Left renal cortex interstitium (tissue), 4 donors: Measurements from ENCODE around the gene LZTFL1. TPM values are rescaled to one million over a fixed set of nuclear protein-coding genes. Genes with fewer than 3 reads are reported as not detected.
A peak's percentile ranks its signal among the peaks of the same experiment; 100 is the strongest.
"Not testable (repeated sequence)": the region's sequence is repeated elsewhere in the genome, so short reads cannot be mapped to it uniquely, and the experiment has no call there.

Experiments
- DNase-seq, 4 donors: peaks; one replicate each; pipeline ENCODE4 v3.0.0-alpha.2; 2013; ENCODE audit warnings: low read depth in 4 of 4, low spot score in 2 of 4, missing footprints in 1 of 4
- polyA plus RNA-seq, 4 donors: library from polyadenylated mRNA; unstranded; fragments of 120-200 nt; gene quantifications; one replicate each; pipeline ENCODE4 v1.2.1, GENCODE V29; 2013; ENCODE audit not compliant: insufficient read length in 4 of 4

Gene LZTFL1
- polyA plus RNA-seq, 4 donors, result 54.2 to 61.8 (median 58.2) TPM

DNA sequence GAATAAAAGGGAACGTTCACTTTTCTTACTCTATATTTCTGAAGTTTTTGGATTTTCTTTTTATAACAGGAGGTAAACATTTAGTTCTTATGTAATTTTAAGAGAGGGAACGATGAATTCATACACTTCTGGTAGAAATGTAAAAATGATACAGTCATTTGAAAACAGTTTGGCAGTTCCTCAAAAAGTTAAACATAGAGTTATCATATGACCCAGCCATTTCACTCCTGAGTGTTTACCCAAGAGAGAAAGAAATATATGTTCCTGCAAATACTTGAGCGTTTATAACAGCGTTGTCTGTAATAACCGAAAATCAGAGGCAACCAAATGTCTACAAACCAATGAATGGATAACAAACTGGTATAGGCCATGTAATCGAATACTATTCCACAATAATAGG, 23.6 kb upstream of the LZTFL1 start:
- DNase-seq, result no peak

DNA sequence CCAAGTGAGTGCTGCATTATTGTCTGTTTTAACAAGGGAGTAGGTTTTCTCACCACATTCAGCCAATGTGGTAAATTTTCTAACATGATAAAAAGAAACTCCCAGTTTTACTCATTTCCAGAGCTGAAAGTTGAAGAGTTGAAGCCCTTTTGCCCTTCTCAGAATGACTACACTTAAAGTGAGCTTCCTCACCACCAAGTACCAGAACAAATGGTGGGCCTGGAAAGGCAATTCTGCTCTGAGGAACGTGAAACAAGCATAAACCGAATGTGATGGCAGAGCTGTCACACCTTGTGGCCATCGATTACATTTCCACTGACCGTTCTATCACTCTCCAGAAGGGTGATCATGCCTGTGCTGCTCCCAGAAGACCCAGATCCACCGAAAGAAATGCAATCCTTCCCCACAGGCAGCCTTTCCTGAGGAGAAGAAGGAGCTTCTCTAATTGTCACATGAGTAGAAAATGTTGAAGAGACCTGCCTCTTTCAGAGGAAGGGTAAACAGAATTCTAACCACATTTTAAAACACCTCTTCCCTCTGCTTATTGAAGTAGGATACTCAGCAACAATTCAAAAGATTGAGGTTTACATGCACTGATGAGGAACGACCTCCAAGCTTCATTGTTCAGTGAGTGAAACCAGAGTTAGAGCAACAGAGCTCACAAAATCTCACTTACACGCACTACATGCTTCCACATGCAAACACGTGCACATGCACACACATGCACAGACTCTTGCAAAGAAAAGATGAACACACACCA, 23.0 kb upstream of the LZTFL1 start:
- no peak for DNase-seq

GRCh38 chr3:45861043-45861719, 19.3 kb upstream of the LZTFL1 start:
- no peak for DNase-seq

- no peak for DNase-seq
Observed at GRCh38 chr3:45860481-45860880, 18.6 kb upstream of the LZTFL1 start.

DNA sequence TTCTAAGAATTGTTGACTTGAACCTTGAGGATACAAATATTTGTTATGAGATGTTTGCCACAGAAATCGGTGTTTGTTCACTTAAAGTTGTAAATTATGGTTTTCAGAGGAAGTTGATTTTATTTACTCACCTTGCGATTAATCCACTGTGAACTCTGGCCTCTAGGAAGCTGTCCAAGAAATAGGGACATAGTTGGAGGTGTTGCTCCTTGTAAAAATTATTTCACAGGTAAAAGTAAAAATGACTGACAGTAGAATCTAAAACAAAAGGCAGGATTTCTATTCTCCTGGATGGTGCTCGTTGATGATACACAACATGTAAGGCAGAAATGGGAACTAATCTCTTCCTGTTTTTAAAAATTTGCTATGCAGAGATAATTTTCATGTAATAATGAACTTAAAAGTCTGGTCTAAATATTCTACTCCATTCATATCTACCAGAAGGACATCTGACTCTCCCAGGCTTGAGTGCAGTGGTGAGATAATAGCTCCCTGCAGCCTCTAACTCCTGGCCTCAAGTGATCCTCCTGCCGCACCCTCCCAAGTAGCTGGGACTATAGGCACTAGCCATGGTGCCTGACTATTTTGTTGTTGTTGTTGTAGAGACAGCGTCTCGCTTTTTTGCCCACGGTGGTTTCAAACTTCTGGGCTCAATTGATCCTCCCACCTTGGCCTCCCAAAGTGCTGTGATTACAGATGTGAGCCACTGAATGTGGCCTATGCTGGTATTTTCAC, 17.1 kb upstream of the LZTFL1 start:
- no peak for DNase-seq

DNA sequence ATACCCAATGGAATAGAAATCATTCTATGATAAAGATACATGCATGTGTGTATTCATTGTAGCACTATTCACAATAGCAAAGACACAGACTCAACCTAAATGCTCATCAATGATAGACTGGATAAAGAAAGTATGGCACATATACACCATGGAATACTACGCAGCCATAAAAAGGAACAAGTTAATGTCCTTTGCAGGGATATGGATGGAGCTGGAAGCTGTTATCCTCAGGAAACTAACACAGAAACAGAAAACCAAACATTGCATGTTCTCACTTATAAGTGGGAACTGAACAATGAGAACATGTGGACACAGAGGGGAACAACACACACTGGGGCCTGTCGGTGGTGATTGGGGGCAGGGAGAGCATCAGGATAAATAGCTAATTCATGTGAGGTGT, 15.1 kb upstream of the LZTFL1 start:
- DNase-seq, result not testable (repeated sequence)

DNA sequence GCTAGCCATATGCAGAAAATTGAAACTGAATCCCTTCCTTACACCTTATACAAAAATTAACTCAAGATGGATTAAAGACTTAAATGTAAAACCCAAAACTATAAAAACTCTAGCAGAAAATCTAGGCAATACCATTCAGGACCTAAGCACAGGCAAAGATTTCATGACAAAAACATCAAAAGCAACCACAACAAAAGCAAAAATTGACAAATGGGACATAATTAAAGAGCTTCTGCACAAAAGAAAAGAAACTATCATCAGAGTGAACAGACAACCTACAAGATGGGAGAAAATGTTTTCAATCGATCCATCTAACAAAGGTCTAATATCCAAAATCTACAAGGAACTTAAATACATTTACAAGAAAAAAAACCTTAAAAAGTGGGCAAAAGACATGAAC, 14.4 kb upstream of the LZTFL1 start:
- DNase-seq, result not testable (repeated sequence)

GRCh38 chr3:45852828-45853227, 10.9 kb upstream of the LZTFL1 start:
- no peak for DNase-seq

- DNase-seq, result no peak
Observed at GRCh38 chr3:45848392-45848791, 6.5 kb upstream of the LZTFL1 start.

DNA sequence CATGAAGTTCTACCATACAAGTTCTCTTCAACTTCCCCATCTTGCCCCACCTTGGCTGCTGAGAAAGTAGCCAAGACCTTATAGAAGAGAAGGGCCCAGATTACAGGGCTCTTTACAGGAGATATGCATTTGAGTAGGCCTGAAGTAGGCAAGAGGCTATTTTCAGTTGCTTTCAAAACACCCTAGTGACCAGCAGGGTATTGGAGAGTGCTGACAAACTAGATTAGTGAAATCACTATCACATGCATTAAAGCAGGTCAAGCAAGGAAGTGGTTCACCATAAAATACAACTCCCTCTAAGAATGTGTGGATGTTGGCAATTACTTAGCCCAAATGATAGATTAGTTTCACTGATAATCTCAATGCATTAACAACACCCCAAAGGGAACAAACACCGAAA, 2.7 kb upstream of the LZTFL1 start:
- DNase-seq, result no peak

DNA sequence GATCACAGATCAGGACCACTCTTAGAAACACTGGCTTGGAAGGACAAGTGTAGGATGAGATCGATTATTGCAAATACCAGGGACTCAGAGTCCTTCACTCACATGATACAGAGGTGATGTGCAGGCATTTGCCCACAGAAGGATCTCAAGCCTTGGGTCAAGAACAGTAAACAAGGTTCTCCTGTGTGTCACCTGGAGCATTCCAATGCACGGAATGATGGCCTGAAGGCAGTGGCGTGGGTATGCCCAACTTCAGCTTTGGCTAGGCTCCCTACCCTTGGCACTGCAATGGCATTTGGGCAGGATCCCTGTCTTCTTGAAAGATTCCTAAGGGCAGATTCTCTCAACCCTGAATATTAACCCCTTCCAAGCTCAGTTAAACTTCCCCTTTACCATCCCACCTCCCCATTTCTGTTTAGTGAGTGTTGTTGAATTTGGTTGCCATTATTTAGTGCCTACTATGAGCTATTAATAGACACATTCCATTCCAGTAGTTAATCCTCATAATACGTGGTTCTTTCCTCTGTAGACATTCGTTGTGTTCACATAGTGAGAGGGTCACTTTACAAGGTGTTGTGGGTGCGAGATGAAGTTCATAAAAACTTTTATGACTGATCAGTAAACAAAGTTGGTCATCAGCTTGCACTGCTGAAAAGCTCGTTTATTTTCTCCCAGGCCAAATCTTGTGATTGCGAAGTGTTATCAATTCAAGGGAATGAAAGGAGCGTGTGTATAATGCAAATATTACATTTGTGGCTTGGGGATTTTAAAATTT, 1.1 kb upstream of the LZTFL1 start:
- DNase-seq, result no peak

GRCh38 chr3:45841420-45841756, 531 bp downstream of the LZTFL1 start:
- DNase-seq, result peak in 2 of 4 donors; percentile 2 to 6

DNA sequence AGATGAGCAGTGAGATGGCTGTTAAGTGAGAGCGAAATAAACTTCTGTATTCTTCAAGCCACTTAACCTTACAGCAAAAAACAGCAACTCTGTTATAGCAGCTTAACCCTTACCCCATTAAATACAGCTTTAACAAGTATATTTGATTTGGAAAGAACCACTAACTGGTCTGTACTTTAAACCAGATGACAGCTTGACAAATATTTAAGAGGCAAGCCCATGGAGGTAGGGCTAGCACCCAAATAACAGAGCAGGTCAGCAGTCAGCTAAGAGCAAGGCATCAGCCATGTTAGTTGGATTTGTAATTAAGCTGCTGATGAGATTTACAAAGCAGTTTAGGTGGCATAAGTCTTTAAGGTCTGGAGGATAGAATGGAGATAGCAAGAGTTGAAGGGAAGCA, 3.5 kb downstream of the LZTFL1 start:
- DNase-seq, result no peak

DNA sequence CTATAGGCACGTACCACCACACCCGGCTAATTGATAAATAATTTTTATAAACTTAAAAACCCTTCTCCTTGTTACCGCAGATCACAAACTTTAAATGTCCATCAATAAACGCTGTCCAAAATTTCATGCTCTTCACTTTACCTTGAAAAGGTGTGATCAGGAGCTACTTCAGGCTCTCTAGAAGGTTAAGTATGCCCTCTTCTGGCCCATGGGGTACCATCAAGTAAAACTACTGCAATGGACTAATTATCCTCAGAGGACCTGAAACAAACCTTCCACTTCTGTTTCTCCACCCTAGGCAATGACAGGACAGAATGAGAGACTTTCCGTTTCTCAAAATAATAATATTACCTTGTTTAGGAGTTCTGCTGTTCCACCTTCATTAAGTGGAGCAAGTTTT, 9.2 kb downstream of the LZTFL1 start:
- no peak for DNase-seq

- no peak for DNase-seq
Observed at GRCh38 chr3:45830121-45830520, 11.8 kb downstream of the LZTFL1 start.

- no peak for DNase-seq
Observed at GRCh38 chr3:45826908-45827307, 15.0 kb downstream of the LZTFL1 start.

GRCh38 chr3:45826321-45826720, 15.6 kb downstream of the LZTFL1 start:
- no peak for DNase-seq

- DNase-seq, result no peak
Observed at GRCh38 chr3:45821127-45821526, 20.8 kb downstream of the LZTFL1 start.

- no peak for DNase-seq
Observed at GRCh38 chr3:45819543-45819942, 22.4 kb downstream of the LZTFL1 start.

GRCh38 chr3:45817831-45818522, 23.9 kb downstream of the LZTFL1 start:
- no peak for DNase-seq
